NCI-H2081 (cell line): Measurements from ENCODE around the gene PTTG1.
A peak's percentile ranks its signal among the peaks of the same experiment; 100 is the strongest.

Experiments used
- DNase-seq, 2 experiments: peaks; one replicate each; lab custom pipeline; 2025; lab: John Stamatoyannopoulos, UW

Gene PTTG1

GRCh38 chr5:160472482-160472881 is 50.8 kb downstream of the PTTG1 start:
- DNase-seq: no peak

GRCh38 chr5:160473681-160474080 is 52.0 kb downstream of the PTTG1 start:
- DNase-seq: no peak

GRCh38 chr5:160474084-160474483 is 52.4 kb downstream of the PTTG1 start:
- DNase-seq: no peak

GRCh38 chr5:160475864-160476438 is 54.3 kb downstream of the PTTG1 start:
- DNase-seq: peak; percentile 12 to 27

- no peak for DNase-seq
Observed at GRCh38 chr5:160477266-160477970, 55.8 kb downstream of the PTTG1 start.

GRCh38 chr5:160478163-160478562 is 56.5 kb downstream of the PTTG1 start:
- no peak for DNase-seq
